HG02852 (cell line): ENCODE results near the gene SPEF2.
A peak's percentile ranks its signal among the peaks of the same experiment; 100 is the strongest.

Experiments used
- ATAC-seq: cut with Tn5 transposase; IDR thresholded peaks from one replicate; pipeline ENCODE4 v1.9.1; 2021; ENCODE audit warnings: mild to moderate bottlenecking, moderate library complexity; ENCODE audit not compliant: unreplicated experiment

The SPEF2 gene

GRCh38 chr5:35617435-35618303 lies at the start of gene SPEF2:
Gene SPEF2, plus strand, starts transcription at chr5:35617863. Its CDS starts 135 bp downstream, at chr5:35617998.
- peak; percentile 77 for ATAC-seq

GRCh38 chr5:35575578-35575977 lies 42.1 kb upstream of the SPEF2 start:
- ATAC-seq = no peak

- no peak for ATAC-seq
Observed at GRCh38 chr5:35587419-35587818, 30.2 kb upstream of the SPEF2 start.

GRCh38 chr5:35593338-35593737 lies 24.3 kb upstream of the SPEF2 start:
- ATAC-seq = no peak

- ATAC-seq = no peak
Observed at GRCh38 chr5:35598707-35599370, 18.8 kb upstream of the SPEF2 start.

GRCh38 chr5:35600591-35600990 lies 17.1 kb upstream of the SPEF2 start:
- ATAC-seq = no peak

GRCh38 chr5:35608881-35609779 lies 8.5 kb upstream of the SPEF2 start:
- ATAC-seq = no peak

- ATAC-seq = no peak
Observed at GRCh38 chr5:35617060-35617434, 616 bp upstream of the SPEF2 start.

- no peak for ATAC-seq
Observed at GRCh38 chr5:35618304-35618636, 607 bp downstream of the SPEF2 start.

- ATAC-seq = no peak
Observed at GRCh38 chr5:35618781-35619180, 1.1 kb downstream of the SPEF2 start.

- no peak for ATAC-seq
Observed at GRCh38 chr5:35622974-35623373, 5.3 kb downstream of the SPEF2 start.

- ATAC-seq = no peak
Observed at GRCh38 chr5:35623991-35624390, 6.3 kb downstream of the SPEF2 start.

- no peak for ATAC-seq
Observed at GRCh38 chr5:35626108-35626507, 8.4 kb downstream of the SPEF2 start.

- ATAC-seq = no peak
Observed at GRCh38 chr5:35626553-35626952, 8.9 kb downstream of the SPEF2 start.

GRCh38 chr5:35634326-35634725 lies 16.7 kb downstream of the SPEF2 start:
- ATAC-seq = no peak

- no peak for ATAC-seq
Observed at GRCh38 chr5:35640623-35641022, 23.0 kb downstream of the SPEF2 start.

GRCh38 chr5:35644543-35644942 lies 26.9 kb downstream of the SPEF2 start:
- no peak for ATAC-seq

GRCh38 chr5:35647128-35647527 lies 29.5 kb downstream of the SPEF2 start:
- ATAC-seq = no peak

GRCh38 chr5:35647712-35648111 lies 30.0 kb downstream of the SPEF2 start:
- ATAC-seq = no peak

- no peak for ATAC-seq
Observed at GRCh38 chr5:35651002-35651756, 33.5 kb downstream of the SPEF2 start.

- no peak for ATAC-seq
Observed at GRCh38 chr5:35656721-35657120, 39.1 kb downstream of the SPEF2 start.
